Measurements from ENCODE around the gene GOLGA8A.
"Not testable (repeated sequence)": the region's sequence is repeated elsewhere in the genome, so short reads cannot be mapped to it uniquely, and the experiment has no call there.

GOLGA8A gene

DNA sequence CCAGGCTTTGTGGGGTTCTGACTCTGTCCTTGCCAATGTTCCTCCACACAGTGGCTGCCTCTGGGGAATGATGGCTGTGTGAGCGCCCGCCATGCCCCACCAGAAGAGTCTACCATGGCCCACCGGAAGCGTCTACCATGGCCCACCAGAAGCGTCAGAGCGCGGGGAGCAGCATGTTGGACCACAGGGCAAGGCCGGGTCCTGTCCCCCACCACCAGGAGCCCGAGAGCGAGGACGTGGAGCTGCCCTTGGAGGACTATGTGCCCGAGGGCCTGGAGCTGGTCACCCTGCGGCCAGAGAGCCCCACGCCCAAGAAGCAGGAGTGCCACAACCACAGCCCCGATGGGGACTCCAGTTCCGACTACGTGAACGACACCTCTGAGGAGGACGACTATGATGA is 28.1 kb downstream of the GOLGA8A start:
- not testable (repeated sequence) for H3K36me3 ChIP-seq (ENCODE audit: insufficient read depth, low read length); H3K4me2 ChIP-seq (ENCODE audit: low read length); H4K20me1 ChIP-seq (ENCODE audit: insufficient read depth, low read length); H3K4me3 ChIP-seq (ENCODE audit: low read depth, low read length, poor library complexity, severe bottlenecking); H3K9me3 ChIP-seq (ENCODE audit: low read length); H3K79me2 ChIP-seq (ENCODE audit: insufficient read depth, low read length); H3F3A ChIP-seq (ENCODE audit: insufficient read depth, low read length); H3K27me3 ChIP-seq (ENCODE audit: insufficient read depth, low read length); H3K4me1 ChIP-seq (ENCODE audit: insufficient read depth, low read length, severe bottlenecking); H3K9me2 ChIP-seq (ENCODE audit: low read depth, low read length); H3K9ac ChIP-seq (ENCODE audit: low read length); H3K27ac ChIP-seq (ENCODE audit: low read depth, low read length, poor library complexity, severe bottlenecking); H2AFZ ChIP-seq (ENCODE audit: low read length)

DNA sequence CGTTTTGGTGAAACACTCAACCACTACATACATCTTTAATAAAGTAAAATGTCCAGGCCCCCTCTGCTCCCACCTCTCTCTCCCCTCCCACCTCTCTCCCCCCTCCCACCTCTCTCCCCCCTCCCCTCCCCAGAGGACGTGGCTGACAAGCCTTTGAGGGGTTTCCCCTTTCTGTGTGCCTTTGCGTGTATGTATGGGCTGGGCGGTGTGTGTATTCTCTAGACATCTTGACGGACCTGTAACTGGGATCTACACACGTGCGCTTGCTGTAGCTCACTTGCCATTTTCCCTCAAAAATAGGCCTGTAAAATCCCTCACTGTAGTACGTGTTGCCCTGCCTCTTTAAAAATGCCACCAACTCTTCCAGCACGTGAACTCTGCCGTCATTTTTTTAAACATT is 28.6 kb downstream of the GOLGA8A start:
- H3K4me3 ChIP-seq (ENCODE audit: low read depth, low read length, poor library complexity, severe bottlenecking); H3K27me3 ChIP-seq (ENCODE audit: insufficient read depth, low read length); H3K36me3 ChIP-seq (ENCODE audit: insufficient read depth, low read length); H3K9me3 ChIP-seq (ENCODE audit: low read length); H4K20me1 ChIP-seq (ENCODE audit: insufficient read depth, low read length); H2AFZ ChIP-seq (ENCODE audit: low read length); H3F3A ChIP-seq (ENCODE audit: insufficient read depth, low read length); H3K4me2 ChIP-seq (ENCODE audit: low read length); H3K27ac ChIP-seq (ENCODE audit: low read depth, low read length, poor library complexity, severe bottlenecking); H3K9me2 ChIP-seq (ENCODE audit: low read depth, low read length); H3K4me1 ChIP-seq (ENCODE audit: insufficient read depth, low read length, severe bottlenecking); H3K9ac ChIP-seq (ENCODE audit: low read length); H3K79me2 ChIP-seq (ENCODE audit: insufficient read depth, low read length): not testable (repeated sequence)

- not testable (repeated sequence) for H2AFZ ChIP-seq (ENCODE audit: low read length); H3K27me3 ChIP-seq (ENCODE audit: insufficient read depth, low read length); H3F3A ChIP-seq (ENCODE audit: insufficient read depth, low read length); H3K9me3 ChIP-seq (ENCODE audit: low read length); H4K20me1 ChIP-seq (ENCODE audit: insufficient read depth, low read length); H3K4me3 ChIP-seq (ENCODE audit: low read depth, low read length, poor library complexity, severe bottlenecking); H3K27ac ChIP-seq (ENCODE audit: low read depth, low read length, poor library complexity, severe bottlenecking); H3K9me2 ChIP-seq (ENCODE audit: low read depth, low read length); H3K4me2 ChIP-seq (ENCODE audit: low read length); H3K79me2 ChIP-seq (ENCODE audit: insufficient read depth, low read length); H3K9ac ChIP-seq (ENCODE audit: low read length); H3K36me3 ChIP-seq (ENCODE audit: insufficient read depth, low read length); H3K4me1 ChIP-seq (ENCODE audit: insufficient read depth, low read length, severe bottlenecking)
Measured at GRCh38 chr15:34403899-34404298, 33.7 kb downstream of the GOLGA8A start.

GRCh38 chr15:34403160-34403598 is 34.4 kb downstream of the GOLGA8A start:
- H3K9me3 ChIP-seq (ENCODE audit: low read length); H3K27ac ChIP-seq (ENCODE audit: low read depth, low read length, poor library complexity, severe bottlenecking); H2AFZ ChIP-seq (ENCODE audit: low read length); H3K4me1 ChIP-seq (ENCODE audit: insufficient read depth, low read length, severe bottlenecking); H3K4me3 ChIP-seq (ENCODE audit: low read depth, low read length, poor library complexity, severe bottlenecking); H3K9me2 ChIP-seq (ENCODE audit: low read depth, low read length); H3K36me3 ChIP-seq (ENCODE audit: insufficient read depth, low read length); H3K9ac ChIP-seq (ENCODE audit: low read length); H3F3A ChIP-seq (ENCODE audit: insufficient read depth, low read length); H3K4me2 ChIP-seq (ENCODE audit: low read length); H3K79me2 ChIP-seq (ENCODE audit: insufficient read depth, low read length); H4K20me1 ChIP-seq (ENCODE audit: insufficient read depth, low read length); H3K27me3 ChIP-seq (ENCODE audit: insufficient read depth, low read length): not testable (repeated sequence)

DNA sequence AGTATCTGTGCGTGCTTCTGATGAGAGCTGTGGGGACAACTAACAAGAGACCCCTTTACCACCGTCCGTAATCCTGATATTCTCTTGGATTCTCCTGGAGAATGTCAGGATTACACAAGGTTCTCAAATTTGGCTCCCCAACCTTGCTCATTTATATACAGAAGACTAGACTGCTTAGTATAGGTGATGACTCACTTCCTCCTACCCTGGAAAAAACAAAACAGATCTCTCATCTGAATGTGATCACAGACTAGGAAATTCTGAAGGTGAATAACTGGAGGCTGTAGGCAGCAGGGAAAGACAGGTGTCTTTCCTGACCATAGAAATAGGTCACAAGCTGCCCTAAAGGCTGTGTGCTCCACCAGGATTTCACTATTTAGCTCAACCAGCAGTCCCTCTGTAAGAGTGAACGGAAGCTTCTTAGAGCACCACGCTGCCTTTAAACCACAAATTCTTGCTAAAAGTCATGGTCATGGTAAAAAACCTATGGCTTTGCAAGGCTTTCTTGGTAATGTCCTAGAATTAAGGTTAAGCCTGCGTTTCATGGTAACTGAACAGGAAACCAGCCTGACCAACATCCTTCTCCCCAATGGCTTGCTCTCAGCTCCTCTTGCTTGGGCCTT is 39.9 kb downstream of the GOLGA8A start:
- not testable (repeated sequence) for H3K79me2 ChIP-seq (ENCODE audit: insufficient read depth, low read length); H3K9ac ChIP-seq (ENCODE audit: low read length); H3K4me2 ChIP-seq (ENCODE audit: low read length); H3K27ac ChIP-seq (ENCODE audit: low read depth, low read length, poor library complexity, severe bottlenecking); H3F3A ChIP-seq (ENCODE audit: insufficient read depth, low read length); H3K4me1 ChIP-seq (ENCODE audit: insufficient read depth, low read length, severe bottlenecking); H3K9me3 ChIP-seq (ENCODE audit: low read length); H3K4me3 ChIP-seq (ENCODE audit: low read depth, low read length, poor library complexity, severe bottlenecking); H4K20me1 ChIP-seq (ENCODE audit: insufficient read depth, low read length); H3K36me3 ChIP-seq (ENCODE audit: insufficient read depth, low read length); H3K9me2 ChIP-seq (ENCODE audit: low read depth, low read length); H2AFZ ChIP-seq (ENCODE audit: low read length); H3K27me3 ChIP-seq (ENCODE audit: insufficient read depth, low read length)

GRCh38 chr15:34392981-34393380 is 44.6 kb downstream of the GOLGA8A start:
- H3K9ac ChIP-seq (ENCODE audit: low read length); H3K27ac ChIP-seq (ENCODE audit: low read depth, low read length, poor library complexity, severe bottlenecking); H3K9me2 ChIP-seq (ENCODE audit: low read depth, low read length); H4K20me1 ChIP-seq (ENCODE audit: insufficient read depth, low read length); H3K79me2 ChIP-seq (ENCODE audit: insufficient read depth, low read length); H2AFZ ChIP-seq (ENCODE audit: low read length); H3K36me3 ChIP-seq (ENCODE audit: insufficient read depth, low read length); H3F3A ChIP-seq (ENCODE audit: insufficient read depth, low read length); H3K4me1 ChIP-seq (ENCODE audit: insufficient read depth, low read length, severe bottlenecking); H3K4me3 ChIP-seq (ENCODE audit: low read depth, low read length, poor library complexity, severe bottlenecking); H3K9me3 ChIP-seq (ENCODE audit: low read length); H3K27me3 ChIP-seq (ENCODE audit: insufficient read depth, low read length); H3K4me2 ChIP-seq (ENCODE audit: low read length): not testable (repeated sequence)

GRCh38 chr15:34389594-34390086 is 48.0 kb downstream of the GOLGA8A start:
- H3K4me2 ChIP-seq (ENCODE audit: low read length); H3K79me2 ChIP-seq (ENCODE audit: insufficient read depth, low read length); H3K9ac ChIP-seq (ENCODE audit: low read length); H3K36me3 ChIP-seq (ENCODE audit: insufficient read depth, low read length); H3K27ac ChIP-seq (ENCODE audit: low read depth, low read length, poor library complexity, severe bottlenecking); H3F3A ChIP-seq (ENCODE audit: insufficient read depth, low read length); H3K9me2 ChIP-seq (ENCODE audit: low read depth, low read length); H3K9me3 ChIP-seq (ENCODE audit: low read length); H3K4me1 ChIP-seq (ENCODE audit: insufficient read depth, low read length, severe bottlenecking); H2AFZ ChIP-seq (ENCODE audit: low read length); H3K27me3 ChIP-seq (ENCODE audit: insufficient read depth, low read length); H4K20me1 ChIP-seq (ENCODE audit: insufficient read depth, low read length); H3K4me3 ChIP-seq (ENCODE audit: low read depth, low read length, poor library complexity, severe bottlenecking): not testable (repeated sequence)

Measured in OCI-LY1 (cell line).